NT2/D1 (cell line): ENCODE data around the gene YKT6.

Source experiments
- SUZ12 ChIP-seq: IDR thresholded peaks from 2 replicates; pipeline ENCODE4 v1.6.1; 2011; ENCODE audit not compliant: insufficient read length, insufficient read depth; ENCODE audit errors: extremely low read depth
- YY1 ChIP-seq: IDR thresholded peaks from 2 replicates; pipeline ENCODE4 v1.6.1; 2011; ENCODE audit not compliant: insufficient read length, insufficient read depth
- ZNF274 ChIP-seq: IDR thresholded peaks from 2 replicates; pipeline ENCODE4 v1.6.1; 2011; ENCODE audit warnings: mild to moderate bottlenecking, low read depth, low read length

DNA sequence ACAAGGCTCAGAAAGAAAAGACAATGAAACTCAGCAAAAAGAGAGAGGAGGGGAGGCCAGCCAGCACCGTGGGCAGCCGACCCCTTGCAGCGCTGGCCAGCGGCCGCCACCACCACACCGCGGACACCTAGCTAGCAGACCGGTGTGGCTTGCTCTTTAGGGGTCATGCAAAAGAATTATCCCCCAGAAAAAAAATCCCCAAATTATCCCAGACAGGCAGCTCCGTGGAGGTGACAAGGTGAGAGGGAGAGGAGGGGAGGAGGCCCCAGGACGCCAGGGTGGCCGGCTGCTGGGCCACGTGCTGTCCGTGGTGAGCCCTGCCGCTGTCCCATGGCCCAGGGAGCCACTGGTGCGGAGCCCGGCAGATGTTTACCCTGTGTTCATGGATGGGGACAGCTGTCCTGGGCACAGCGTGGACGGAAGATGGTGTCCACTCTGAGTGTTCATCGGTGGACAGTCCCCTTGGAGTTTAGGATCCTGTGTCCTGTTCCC, 16.5 kb downstream of the YKT6 start:
- no peak for TF ChIP-seq YY1
- TF ChIP-seq SUZ12, result no peak
- no peak for TF ChIP-seq ZNF274
